Mucosa of descending colon (tissue), 3 donors: ENCODE results near the gene JAM2. TPM values are rescaled to one million over a fixed set of nuclear protein-coding genes. Genes with fewer than 3 reads are reported as not detected.

Experiments used
- ATAC-seq: fragments of 200-7000 bp; cut with Tn5 transposase; one replicate; pipeline ENCODE4 v1.9.1; 2020; ENCODE audit warnings: mild to moderate bottlenecking, moderate library complexity
- DNase-seq, 3 donors: peaks; one replicate each; pipeline ENCODE4 v3.0.0-alpha.2; 2020
- H3K36me3 ChIP-seq: fragments of 200-600 bp; one replicate; pipeline ENCODE4 v1.8.0; 2021; ENCODE audit warnings: low read depth, mild to moderate bottlenecking
- H3K4me1 ChIP-seq: fragments of 200-600 bp; one replicate; pipeline ENCODE4 v1.8.0; 2021; ENCODE audit warnings: low read depth, mild to moderate bottlenecking
- H3K4me3 ChIP-seq: fragments of 200-600 bp; one replicate; pipeline ENCODE4 v1.8.0; 2021; ENCODE audit warnings: mild to moderate bottlenecking
- H3K9me3 ChIP-seq: fragments of 200-600 bp; one replicate; pipeline ENCODE4 v1.8.0; 2021; ENCODE audit warnings: mild to moderate bottlenecking
- intact Hi-C, 2 donors: fragments of 100-400 bp; cut with DNase I in 1 of 2; cut with micrococcal nuclease in 1 of 2; formaldehyde crosslinking; loops; one replicate each; pipeline versions ENCODE4 v1.11.0 to v1.11.1; 2022; cut with DNase I, micrococcal nuclease
- total RNA-seq, 3 donors: library from RNA; stranded (reverse); fragmentation: NEBNext Ultra II Directional in 2 of 3; extraction: Animal tissue kit (Norgen Biotek cat#: 25700) in 2 of 3; gene quantifications; one replicate each; pipeline versions ENCODE4 v1.2.1 to v1.2.4, GENCODE V29; 2021 to 2023
- TF ChIP-seq, protein P1 (sequence below): fragments of 200-600 bp; IDR thresholded peaks from one replicate; pipeline ENCODE4 v1.8.0; 2022; ENCODE audit warnings: antibody characterized with exemption, mild to moderate bottlenecking
- donor health status: DM: no; HTN: no; CAD: no; lungs with moderate emphysema.
- donor health status: DM: no; HTN: no; CAD: no.
- donor health status: DM: no; HTN: yes; CAD: no.

The JAM2 gene
- total RNA-seq, 3 donors from 2014 or later: 6.5 to 23.0 (median 8.3) TPM

DNA sequence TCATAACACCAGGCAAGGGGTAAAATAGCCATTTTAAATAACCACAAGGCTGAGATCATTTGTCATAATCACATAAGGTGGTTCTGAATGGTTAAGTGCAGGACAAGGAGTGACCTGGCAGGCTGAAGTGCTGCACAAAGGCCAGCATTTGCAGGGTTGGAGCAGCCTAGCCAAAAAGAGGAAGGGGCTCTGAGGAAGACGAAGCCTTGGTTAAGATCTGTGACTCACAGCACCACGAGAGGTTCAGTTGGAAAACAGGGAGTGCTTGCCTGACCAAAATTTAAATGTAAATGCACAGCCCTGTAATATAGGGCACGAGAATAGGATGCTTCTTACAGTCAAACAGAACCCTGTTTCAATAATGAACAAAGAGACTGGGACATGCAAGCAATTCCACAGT is 83.6 kb downstream of the JAM2 start:
- TF ChIP-seq, protein P1, sequence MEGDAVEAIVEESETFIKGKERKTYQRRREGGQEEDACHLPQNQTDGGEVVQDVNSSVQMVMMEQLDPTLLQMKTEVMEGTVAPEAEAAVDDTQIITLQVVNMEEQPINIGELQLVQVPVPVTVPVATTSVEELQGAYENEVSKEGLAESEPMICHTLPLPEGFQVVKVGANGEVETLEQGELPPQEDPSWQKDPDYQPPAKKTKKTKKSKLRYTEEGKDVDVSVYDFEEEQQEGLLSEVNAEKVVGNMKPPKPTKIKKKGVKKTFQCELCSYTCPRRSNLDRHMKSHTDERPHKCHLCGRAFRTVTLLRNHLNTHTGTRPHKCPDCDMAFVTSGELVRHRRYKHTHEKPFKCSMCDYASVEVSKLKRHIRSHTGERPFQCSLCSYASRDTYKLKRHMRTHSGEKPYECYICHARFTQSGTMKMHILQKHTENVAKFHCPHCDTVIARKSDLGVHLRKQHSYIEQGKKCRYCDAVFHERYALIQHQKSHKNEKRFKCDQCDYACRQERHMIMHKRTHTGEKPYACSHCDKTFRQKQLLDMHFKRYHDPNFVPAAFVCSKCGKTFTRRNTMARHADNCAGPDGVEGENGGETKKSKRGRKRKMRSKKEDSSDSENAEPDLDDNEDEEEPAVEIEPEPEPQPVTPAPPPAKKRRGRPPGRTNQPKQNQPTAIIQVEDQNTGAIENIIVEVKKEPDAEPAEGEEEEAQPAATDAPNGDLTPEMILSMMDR: no peak
- intact Hi-C loops: no loop called here
- no peak overlapping the region for H3K4me3 ChIP-seq
- ATAC-seq (no peak), DNase-seq (no peak)
- H3K4me1 ChIP-seq: no peaks in the 10 kb centered on the region
- no peaks in the 10 kb centered on the region for H3K9me3 ChIP-seq
- peaks cover 23% of the 10 kb centered on the region for H3K36me3 ChIP-seq

DNA sequence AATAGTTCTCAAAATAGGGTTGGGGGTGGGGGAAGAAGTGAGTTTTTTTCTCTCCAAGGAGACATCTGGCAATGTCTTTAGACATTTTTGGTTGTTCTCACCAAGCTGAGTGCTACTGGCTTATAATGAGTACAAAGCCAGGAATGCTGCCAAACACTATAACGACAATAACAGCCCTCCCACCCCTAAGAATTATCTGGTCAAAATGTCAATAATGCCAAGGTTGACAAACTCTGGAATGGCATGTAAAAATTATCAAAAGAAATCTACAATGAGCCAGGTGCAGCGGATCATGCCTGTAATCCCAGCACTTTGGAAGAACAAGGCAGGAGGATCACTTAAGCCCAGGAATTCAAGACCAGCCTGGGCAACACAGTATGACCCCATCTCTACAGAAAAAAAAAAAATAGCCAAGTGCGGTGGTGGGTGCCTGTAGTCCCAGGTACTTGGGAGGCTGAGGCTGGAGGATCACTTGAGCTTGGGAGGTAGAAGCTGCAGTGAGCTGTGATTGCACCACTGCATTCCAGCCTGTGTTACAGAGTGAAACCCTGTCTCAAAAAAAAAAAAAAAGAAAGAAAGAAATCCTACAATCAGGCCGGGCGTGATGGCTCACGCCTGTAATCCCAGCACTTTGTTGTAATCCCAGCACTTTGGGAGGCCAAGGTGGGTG is 93.2 kb downstream of the JAM2 start:
- peaks cover 28% of the 10 kb centered on the region for H3K4me1 ChIP-seq
- no peak overlapping the region for H3K4me3 ChIP-seq
- TF ChIP-seq, protein P1: no peak
- no peaks in the 10 kb centered on the region for H3K9me3 ChIP-seq
- intact Hi-C loops: no loop called here
- ATAC-seq: no peak
- DNase-seq: no peak
- H3K36me3 ChIP-seq: peaks cover 9% of the 10 kb centered on the region

DNA sequence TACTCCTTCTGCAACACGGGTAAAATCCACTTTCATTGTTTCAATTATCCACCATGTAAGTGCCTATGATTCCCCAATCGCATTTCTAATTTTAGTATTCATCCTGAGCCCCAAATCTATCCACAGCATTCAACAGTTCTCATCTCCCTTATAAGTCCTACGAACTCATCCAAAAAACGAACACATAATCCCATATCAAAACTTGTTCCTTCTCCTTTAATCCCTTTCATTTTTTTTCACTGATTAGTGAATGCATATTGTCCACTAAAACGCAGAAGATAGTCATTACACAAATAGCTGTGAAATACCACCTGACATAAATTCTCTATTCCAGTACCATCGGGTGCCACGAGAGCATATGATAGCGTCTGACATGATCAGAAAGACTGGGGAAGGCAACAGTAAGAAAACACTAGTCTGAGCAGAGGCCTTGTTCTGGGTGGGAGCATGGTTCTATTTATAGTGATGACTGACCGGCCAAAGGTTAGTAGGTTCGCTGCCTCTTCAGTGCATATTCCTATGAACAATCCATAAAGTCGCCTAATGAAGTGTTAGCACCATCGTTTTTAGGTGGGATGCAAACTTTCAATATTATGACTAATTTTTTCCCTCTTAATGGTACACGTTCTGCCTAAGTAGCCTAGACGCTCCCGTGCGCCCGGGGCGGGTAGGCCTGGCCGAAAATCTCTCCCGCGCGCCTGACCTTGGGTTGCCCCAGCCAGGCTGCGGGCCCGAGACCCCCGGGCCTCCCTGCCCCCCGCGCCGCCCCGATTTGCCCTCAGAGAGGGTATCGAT is 95.0 kb downstream of the JAM2 start:
- H3K9me3 ChIP-seq: no peaks in the 10 kb centered on the region
- peak overlapping the region; percentile 91 for H3K4me3 ChIP-seq
- intact Hi-C loops: no loop called here
- H3K4me1 ChIP-seq: peaks cover 28% of the 10 kb centered on the region
- H3K36me3 ChIP-seq: peaks cover 3% of the 10 kb centered on the region
- peak; percentile 36 for ATAC-seq
- TF ChIP-seq, protein P1: no peak
- DNase-seq: peak in 1 of 3 donors; percentile 36

DNA sequence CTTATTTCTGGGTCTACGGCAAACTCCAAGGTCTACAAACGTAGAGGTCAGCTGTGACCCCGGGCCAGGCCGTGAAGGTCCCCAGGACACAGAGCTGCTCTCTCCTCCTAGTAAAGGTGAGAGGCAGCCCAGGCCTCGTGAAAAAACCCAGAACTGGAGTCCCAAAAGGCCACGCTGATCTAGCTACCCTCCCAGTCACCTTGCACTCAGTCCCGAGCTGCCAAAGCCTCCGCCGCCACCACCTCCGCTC is 95.5 kb downstream of the JAM2 start:
- no peaks in the 10 kb centered on the region for H3K36me3 ChIP-seq
- no peaks in the 10 kb centered on the region for H3K9me3 ChIP-seq
- ATAC-seq: no peak
- TF ChIP-seq, protein P1: no peak
- intact Hi-C loops: no loop called here
- peaks cover 28% of the 10 kb centered on the region for H3K4me1 ChIP-seq
- no peak for DNase-seq
- peak overlapping the region; percentile 91 for H3K4me3 ChIP-seq

- DNase-seq (peak; percentile 97 to 98 (median 98)), ATAC-seq (peak; percentile 95)
- Histone ChIP-seq H3K9me3 (no peaks in the 10 kb centered on the region), H3K4me1 (peaks cover 28% of the 10 kb centered on the region), H3K4me3 (peak within 1 kb of the TSS; percentile 91), H3K36me3 (no peaks in the 10 kb centered on the region)
- TF ChIP-seq, protein P1: no peak
- intact Hi-C loops: no loop called here
Measured at GRCh38 chr21:25734904-25735645, 96.0 kb downstream of the JAM2 start, which contains the start of the genes ATP5PF and GABPA. Gene ATP5PF, minus strand, starts transcription at chr21:25734904. Its CDS starts 5,110 bp downstream, at chr21:25729794. Gene GABPA, plus strand, starts transcription at chr21:25734972. Its CDS starts 6,627 bp downstream, at chr21:25741599.
